ENCODE measurements around the gene CA6. TPM values are rescaled to one million over a fixed set of nuclear protein-coding genes. Genes with fewer than 3 reads are reported as not detected.

CA6 gene
- total and polyA plus RNA-seq, 12 donors, result 0.20 TPM; not detected in 11

- Histone ChIP-seq H3K36me3 (no peaks in the 10 kb centered on the region), H3K27me3 (no peaks in the 10 kb centered on the region), H3K27ac (no peak overlapping the region), H3K4me1 (peaks cover 0 to 29% (median 7%) of the 10 kb centered on the region in 9 donors), H3K9me3 (no peaks in the 10 kb centered on the region), H3K4me3 (no peak overlapping the region)
- DNase-seq, result no peak
- no peak for TF ChIP-seq CTCF (IDR thresholded peaks at IDR 0.05)
- intact Hi-C loops (cut with DNase I), result loop anchor here in 6 of 10 donors (5.0 to 10.0 kb wide), 3 partner anchors 80 to 180 kb away; no protein-coding TSS in a partner anchor
- ATAC-seq, result no peak
- 89 to 93% methylated on average over 36 of the region's 36 CpGs for WGBS, 2 donors
Measured at GRCh38 chr1:9014475-9015375, 69.1 kb downstream of the CA6 start.

DNA sequence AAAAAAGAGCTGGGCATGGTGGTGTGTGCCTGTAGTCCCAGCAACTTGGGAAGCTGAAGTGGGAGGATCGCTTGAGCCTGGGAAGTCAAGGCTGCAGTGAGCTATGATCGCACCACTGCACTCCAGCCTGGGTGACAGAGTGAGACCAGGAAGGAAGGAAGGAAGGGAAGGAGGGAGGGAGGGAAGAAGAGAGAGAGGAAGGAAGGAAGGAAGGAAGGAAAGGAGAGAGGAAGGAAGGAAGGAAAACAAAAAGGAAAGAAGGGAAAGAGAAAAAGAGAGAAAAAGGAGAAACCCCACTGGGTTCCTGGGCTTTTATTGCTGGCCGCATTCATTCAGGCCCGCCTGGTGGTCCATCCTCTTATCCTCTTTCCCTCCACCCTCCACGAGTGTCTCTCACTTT, 70.8 kb downstream of the CA6 start:
- Histone ChIP-seq H3K36me3 (no peaks in the 10 kb centered on the region), H3K4me3 (no peak overlapping the region), H3K27ac (no peak overlapping the region), H3K9me3 (no peaks in the 10 kb centered on the region), H3K4me1 (peaks cover 0 to 12% (median 0%) of the 10 kb centered on the region in 9 donors), H3K27me3 (peaks cover 0 to 2% (median 0%) of the 10 kb centered on the region in 7 donors)
- no peak for DNase-seq
- no peak for ATAC-seq
- no peak for TF ChIP-seq CTCF (IDR thresholded peaks at IDR 0.05)
- intact Hi-C loops (cut with DNase I), result loop anchor here in 2 of 10 donors (10.0 kb wide), 2 partner anchors 78 to 178 kb away; no protein-coding TSS in a partner anchor
- 77% methylated on average over 5 of the region's 5 CpGs for WGBS, 2 donors

GRCh38 chr1:9018333-9018732, 72.7 kb downstream of the CA6 start:
- peak overlapping the region in 1 of 10 donors; percentile 23 for H3K4me3 ChIP-seq
- WGBS, 2 donors, result 38 to 55% methylated on average over 13 of the region's 13 CpGs

More at GRCh38 chr1:9018333-9018732, 72.7 kb downstream of the CA6 start:
- intact Hi-C loops (cut with DNase I), result loop anchor here in 2 of 10 donors (10.0 kb wide), 2 partner anchors 76 to 176 kb away; no protein-coding TSS in a partner anchor
- TF ChIP-seq CTCF (IDR thresholded peaks at IDR 0.05), result no peak
- no peaks in the 10 kb centered on the region for H3K9me3 ChIP-seq
- H3K4me1 ChIP-seq, result peaks cover 0 to 10% (median 0%) of the 10 kb centered on the region in 9 donors
- DNase-seq, result peak in 1 of 2 donors; percentile 29
- peak in 7 of 8 donors; percentile 34 to 84 (median 57) for ATAC-seq
- H3K27me3 ChIP-seq, result peaks cover 0 to 2% (median 0%) of the 10 kb centered on the region in 7 donors
- H3K27ac ChIP-seq, result peak overlapping the region in 2 of 10 donors; percentile 6 to 27
- H3K36me3 ChIP-seq, result no peaks in the 10 kb centered on the region
